Activated T-cell treated with anti-CD3 and anti-CD28 coated beads, Interleukin-2, amount 50 U/mL, for 48 hours (primary cell): ENCODE measurements around the gene HBE1.
"Not testable (repeated sequence)": the region's sequence is repeated elsewhere in the genome, so short reads cannot be mapped to it uniquely, and the experiment has no call there.

ENCODE experiments used
- DNase-seq, 2 experiments: peaks; one replicate each; pipeline ENCODE4 v3.0.0-alpha.2; 2020

The HBE1 gene

DNA sequence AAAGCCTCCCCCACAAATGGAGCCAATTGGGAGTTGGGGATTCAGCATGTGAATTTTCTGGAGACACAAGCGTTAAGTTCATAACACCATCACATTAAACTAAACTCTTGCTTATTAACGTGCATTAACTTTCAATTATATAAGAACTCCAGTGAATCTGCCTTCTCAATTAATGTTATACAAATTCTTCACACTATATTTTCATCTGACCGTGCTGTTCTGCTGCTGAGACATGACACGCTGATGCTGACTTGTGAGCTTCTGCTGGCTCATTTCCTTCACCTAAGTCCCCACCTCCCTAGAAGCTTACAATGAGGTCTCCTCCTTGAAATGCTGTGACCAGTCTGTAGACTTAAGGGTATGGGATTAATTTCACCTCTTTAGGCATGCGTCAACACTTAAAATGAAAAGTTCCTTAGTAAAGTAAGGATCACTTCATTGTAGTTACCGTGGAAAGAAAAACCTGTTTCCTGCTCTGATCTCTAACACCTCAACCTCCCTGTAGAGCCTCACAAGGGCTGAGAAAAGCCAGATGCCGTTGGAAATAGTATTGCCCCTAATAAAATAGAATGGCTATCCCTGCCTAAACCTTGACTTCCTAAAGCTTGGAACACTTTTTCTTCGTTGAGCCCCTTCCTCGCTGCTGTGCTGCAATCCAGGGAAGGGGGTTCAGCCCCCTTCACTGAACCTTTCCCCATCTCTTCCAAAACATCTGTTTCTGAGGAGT, 17.4 kb downstream of the HBE1 start:
- no peak for DNase-seq

DNA sequence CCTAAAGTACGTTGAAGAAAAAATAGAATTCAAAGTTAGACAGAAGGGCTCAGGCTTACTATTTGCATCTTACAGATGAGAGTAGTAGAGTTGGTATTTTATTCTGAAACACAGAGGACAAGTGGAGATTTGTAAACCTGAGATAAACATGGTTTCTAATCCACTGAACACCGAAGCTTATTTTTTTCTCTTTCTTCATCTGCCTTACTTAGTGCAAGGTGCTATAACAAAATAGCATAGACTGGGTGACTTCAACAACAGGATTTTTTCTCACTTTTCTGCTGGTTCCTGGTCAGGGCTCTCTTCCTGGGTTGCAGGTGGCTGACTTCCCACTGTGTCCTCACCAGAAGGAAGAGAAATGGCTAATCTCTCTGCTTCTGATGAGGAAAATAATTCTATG, 18.0 kb downstream of the HBE1 start:
- no peak for DNase-seq

DNA sequence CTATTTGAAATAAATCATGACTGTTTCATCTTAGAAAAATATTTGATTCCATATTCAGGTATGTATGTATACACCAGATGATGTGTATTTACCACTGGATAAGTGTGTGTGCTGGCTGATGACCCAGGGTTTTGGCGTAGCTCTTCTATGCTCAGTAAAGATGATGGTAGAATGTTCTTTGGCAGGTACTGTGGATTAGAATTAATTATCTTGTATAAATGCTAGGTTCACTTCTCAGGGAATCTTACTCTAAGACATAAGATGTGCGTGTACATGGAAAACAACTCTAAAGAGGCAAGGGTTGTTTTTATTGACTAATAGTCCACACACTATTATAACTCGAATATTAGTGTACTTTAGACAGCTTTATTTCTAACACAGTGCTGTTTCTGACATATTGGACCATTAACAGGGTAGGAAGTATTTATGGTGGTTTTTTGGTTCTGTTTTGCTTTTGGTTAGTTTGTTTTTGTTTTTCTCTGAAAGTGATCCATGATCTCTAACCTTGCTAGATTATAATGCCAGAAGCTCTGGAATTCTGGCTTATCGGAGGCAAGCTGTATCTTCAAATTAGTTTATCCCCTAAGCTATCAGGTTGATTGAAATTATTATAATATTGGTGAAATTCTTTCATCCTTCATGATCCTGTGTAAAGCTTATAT, 19.1 kb downstream of the HBE1 start:
- DNase-seq, result no peak

DNA sequence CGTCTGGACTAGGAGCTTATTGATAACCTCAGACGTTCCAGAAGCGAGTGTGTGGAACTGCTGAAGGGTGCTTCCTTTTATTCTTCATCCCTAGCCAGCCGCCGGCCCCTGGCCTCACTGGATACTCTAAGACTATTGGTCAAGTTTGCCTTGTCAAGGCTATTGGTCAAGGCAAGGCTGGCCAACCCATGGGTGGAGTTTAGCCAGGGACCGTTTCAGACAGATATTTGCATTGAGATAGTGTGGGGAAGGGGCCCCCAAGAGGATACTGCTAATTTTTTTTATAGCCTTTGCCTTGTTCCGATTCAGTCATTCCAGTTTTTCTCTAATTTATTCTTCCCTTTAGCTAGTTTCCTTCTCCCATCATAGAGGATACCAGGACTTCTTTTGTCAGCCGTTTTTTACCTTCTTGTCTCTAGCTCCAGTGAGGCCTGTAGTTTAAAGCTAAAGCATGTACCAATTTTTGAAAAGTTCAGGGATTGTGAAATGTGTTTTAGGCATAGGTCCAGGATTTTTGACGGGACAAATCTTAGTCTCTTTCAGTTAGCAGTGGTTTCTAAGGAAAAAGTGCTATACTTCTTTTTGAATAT, 19.8 kb downstream of the HBE1 start, which contains the start of gene HBG1:
HBG1 (minus strand) TSS at position 51 of the 590 bp plus-strand sequence. CDS start 53 bp downstream, outside the sequence.
- DNase-seq, result not testable (repeated sequence)

DNA sequence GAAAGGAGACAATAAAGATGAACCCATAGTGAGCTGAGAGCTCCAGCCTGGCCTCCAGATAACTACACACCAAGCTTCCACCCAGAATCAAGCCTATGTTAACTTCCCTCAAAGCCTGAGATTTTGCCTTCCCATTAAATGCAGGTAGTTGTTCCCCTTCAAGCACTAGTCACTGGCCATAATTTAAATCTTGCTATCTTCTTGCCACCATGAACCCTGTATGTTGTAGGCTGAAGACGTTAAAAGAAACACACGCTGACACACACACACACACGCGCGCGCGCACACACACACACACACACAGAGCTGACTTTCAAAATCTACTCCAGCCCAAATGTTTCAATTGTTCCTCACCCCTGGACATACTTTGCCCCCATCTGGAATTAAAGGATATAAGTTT, 21.2 kb downstream of the HBE1 start:
- DNase-seq, result not testable (repeated sequence)

DNA sequence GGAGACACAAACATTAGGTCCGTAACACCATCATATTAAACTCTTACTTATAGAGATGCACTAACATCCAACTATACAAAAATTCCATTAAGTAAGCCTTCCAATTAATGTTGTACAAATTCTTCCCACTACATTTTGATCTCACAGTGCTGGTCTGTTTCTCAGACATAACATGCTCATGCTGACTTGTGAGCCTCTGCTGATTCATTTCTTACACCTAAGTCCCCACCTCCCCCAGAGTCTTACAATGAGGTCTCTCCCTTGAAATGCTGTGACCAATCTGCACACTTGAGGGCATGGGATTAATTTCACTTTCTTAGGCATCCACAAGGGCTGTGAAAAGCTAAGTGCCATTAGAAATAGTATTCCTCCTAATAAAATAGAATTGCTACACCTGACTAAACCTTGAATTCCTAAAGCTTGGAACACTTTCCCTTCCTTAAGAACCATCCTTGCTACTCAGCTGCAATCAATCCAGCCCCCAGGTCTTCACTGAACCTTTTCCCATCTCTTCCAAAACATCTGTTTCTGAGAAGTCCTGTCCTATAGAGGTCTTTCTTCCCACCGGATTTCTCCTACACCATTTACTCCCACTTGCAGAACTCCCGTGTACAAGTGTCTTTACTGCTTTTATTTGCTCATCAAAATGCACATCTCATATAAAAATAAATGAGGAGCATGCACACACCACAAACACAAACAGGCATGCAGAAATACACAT, 22.1 kb downstream of the HBE1 start:
- no peak for DNase-seq

DNA sequence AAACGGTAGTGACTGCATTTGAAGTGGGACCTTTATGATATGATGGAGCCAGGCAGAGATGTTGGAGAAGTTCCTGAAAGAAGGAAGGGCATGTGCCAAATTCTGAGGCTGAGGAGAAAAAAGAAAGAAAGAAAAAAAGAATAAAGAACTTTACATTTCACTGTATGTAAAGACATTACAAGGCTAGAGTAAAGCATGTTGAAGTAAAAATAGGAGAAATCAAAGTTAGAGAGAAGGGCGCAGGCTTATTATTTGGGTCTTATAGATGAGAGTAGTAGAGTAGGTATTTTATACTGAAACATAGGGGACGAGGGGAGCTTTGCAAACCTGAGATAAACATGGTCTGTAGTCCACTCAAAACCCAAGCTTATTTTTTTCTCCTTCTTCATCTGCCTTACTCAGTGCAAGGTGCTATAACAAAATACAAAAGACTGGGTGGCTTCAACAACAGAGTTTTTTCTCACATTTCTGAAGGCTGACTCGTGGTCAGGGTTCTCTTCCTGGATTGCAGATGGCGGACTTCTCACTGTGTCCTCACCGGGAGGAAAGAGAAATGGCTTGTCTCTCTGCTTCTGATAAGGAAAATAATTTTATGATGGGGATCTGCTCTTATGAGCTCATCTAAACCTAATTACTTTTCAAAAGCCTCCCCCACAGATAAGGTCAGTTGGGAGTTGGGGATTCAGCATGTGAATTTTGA, 22.8 kb downstream of the HBE1 start:
- DNase-seq, result no peak

DNA sequence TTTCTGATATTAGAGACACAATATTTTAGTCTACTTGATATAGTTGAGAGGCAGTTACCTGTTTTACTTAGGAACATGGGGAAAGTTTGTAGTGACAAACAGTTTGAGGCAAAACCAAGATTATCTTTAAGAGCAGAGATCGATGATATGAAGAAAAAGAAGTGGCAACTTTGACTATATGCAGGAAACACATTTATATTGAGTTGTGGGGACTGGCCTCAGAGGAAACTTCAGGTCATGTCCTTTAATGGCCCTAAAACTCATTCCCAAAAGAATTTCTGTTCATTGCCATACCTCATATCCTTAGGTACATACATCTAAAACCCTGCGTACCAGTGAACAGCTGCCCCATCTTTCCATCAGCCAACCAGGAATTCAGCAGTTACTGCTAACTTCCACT, 24.6 kb downstream of the HBE1 start:
- no peak for DNase-seq

DNA sequence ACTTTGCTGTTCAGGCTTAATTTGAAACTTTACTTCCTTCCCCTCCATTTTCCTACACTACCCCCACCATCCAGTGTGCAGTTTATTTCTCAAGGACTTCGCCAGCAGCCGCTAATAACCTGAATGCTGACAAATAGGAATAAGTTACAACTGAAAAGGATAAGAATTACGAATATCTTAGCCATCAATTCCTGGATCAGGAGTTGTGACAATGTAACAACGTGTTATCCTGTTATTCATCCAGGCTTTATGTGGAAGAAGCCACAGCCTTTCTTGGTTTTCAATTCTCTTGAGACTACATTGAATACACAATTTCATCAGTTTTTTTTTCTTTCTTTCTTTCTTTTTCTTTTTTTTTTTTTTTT, 25.9 kb downstream of the HBE1 start:
- no peak for DNase-seq

DNA sequence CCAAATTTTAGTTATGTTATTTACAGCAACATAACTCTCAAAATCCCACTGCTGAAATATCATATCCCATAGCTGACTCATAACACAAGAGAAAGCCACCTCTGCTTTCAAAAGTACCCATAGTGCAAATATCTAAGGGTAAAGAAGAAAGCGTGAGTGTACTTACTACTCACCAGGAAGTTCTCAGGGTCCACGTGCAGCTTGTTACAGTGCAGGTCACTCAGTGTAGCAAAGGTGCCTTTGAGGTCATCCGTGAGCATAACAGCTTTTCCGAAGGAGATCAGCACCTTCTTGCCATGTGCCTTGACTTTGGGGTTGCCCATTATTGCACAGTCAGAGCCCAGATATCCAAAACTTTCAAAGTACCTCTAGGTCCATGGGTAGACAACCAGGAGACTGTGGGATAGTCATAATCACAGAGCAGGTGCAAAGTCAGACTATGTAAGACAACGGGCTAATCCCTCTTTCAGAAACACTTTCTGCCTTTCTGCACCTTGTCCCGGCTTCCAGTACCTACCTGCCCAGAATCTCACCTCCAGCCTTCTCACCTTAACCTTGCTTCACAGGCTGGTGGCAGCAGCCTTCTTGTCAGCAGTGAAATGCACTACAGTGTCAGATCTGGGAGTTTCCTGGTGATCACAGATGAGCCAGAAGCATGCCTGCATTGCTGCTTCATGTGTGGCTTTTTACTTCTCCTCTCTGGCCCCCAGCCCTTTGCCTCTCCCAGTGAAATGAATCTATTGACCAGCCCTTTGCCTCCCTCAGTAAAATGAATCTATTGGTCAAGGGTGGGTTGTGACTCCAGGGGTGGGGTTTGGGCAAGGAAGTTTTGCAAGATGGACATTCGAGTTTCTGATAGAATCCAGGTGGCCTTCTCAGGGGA, 26.6 kb downstream of the HBE1 start:
- no peak for DNase-seq

DNA sequence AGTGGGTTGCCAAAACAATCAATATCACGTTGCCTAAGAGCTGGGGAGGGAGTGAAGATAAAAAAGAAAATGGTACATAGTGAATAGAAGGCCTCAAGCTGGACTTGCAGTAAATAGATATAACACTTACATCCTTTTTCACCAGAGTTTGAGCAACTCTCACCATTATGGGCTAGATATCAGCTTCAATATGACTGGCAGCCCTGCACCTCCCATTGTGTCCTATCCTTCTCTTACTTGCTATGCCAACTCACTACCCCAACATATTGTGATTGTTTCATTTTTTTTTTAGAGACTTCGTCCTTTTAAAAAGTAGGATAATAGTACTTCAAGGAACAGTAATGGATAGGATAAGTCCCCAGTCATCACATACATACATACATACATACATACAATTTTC, 27.5 kb downstream of the HBE1 start:
- DNase-seq, result no peak

DNA sequence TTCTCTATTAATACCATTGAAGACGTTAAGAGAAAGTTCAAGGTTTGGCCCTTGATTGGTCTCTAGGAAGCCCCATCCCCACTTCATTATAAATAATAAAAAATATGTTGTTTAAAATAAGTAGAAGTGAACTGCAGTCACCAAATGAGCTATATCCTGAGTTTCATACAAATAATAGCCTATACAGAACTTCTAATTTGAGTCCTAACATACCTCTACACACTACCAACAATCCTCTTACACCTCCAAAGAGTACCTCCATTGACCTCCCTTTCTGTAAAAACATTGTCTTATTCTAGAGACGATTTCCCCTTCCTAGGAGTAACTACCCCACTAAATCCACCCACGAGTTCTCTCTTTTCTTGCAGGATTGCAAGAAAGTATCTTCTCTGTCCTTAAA, 28.3 kb downstream of the HBE1 start:
- no peak for DNase-seq

DNA sequence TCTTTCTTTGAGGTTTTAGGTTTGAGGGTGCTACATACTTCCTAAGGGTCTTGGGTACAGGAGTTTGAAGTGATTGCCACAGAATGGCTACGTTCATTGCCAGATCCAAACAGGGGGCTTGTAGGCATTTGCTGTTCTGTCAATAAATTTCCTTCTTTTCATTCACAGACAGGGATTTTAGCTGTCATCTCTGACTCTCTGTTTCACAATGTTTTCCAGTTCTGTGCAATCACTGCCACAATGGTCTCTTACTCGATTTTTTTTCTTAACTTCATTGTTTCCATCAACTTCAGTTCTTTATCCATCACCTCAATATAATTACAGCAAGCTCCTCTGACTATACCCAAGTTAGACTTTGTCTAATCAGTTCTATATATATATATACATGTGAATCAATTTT, 29.3 kb downstream of the HBE1 start:
- DNase-seq, result no peak

DNA sequence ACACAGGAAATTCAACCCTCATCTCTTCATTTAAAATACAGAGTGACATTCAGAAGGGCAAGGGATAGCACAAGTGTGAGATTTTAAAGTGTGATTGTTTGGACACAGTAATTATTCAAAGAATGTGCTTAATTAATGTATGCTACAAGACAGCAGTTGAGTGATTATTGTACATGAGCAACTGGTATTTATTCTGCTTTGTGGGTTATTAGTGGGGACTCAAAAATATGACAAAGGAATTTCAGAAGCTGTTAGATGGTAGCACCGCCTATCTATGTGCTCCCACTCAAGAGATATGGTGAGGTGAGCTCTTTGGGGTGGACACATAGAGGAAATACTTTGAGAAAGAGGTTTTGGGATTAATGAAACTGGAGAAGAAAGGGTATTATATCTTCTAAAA, 29.7 kb downstream of the HBE1 start:
- DNase-seq, result no peak

DNA sequence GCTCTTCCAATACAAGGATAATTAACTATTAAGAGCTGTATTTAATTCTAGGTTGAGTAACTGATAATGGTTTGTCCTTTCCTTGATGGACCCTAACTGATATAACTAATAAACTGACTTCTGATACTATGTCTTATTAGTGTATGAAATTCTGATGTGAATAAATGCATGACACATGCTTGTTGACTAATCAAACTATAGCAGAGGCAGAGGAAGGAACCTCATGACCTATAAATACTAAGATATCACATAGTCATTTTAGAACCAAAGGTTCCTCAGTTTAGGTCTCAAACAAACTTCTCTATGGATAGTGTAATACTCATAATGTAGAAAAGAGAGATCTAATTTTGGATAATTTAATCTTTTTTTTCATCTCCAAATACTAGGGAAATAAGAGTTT, 30.7 kb downstream of the HBE1 start:
- DNase-seq, result no peak

DNA sequence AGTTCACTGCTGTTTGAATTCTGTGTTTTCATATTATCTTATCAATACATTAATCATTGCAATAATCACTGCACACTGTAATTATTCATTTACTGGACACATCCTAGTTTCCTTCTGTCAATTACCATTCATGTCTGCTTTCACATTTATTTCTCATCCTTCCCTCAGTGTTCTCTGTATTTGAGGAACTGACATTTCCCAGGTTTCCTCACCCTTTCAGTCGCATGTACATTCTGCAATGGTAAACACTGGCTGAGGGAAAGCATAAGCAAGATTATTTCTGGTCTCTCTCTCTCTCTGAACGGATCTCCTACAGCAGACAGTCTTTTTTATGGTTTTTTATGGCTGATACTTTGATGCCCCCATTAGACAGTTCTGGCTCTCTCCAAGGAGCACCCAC, 31.3 kb downstream of the HBE1 start:
- no peak for DNase-seq

DNA sequence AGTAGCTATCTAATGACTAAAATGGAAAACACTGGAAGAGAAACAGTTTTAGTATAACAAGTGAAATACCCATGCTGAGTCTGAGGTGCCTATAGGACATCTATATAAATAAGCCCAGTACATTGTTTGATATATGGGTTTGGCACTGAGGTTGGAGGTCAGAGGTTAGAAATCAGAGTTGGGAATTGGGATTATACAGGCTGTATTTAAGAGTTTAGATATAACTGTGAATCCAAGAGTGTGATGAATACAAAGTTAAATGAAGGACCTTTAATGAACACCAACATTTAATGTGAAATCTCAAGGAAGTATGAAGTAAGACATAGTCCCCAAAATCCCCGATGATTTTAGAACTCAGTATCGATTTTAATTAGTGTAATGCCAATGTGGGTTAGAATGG, 32.3 kb downstream of the HBE1 start:
- no peak for DNase-seq

DNA sequence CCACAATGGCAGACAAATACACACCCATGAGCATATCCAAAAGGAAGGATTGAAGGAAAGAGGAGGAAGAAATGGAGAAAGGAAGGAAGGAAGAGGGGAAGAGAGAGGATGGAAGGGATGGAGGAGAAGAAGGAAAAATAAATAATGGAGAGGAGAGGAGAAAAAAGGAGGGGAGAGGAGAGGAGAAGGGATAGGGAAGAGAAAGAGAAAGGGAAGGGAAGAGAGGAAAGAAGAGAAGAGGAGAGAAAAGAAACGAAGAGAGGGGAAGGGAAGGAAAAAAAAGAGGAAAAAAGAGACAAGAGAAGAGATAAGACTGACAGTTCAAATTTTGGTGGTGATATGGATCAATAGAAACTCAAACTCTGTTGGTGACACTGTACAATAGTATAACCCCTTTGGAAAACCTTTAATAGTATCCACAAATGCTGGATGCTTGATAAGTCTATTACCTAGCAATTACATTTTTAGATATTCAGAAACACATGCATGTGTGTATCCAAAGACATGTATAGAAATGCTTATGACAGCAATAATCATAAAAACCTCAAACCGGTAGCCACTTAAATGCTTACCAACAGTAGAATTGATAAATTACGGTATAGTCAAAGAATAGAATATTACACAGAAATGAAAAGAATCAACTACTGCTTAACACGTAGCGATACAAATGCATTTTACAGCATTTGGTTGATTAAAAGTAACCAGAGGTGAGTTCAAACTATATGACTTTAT, 34.2 kb downstream of the HBE1 start:
- no peak for DNase-seq

DNA sequence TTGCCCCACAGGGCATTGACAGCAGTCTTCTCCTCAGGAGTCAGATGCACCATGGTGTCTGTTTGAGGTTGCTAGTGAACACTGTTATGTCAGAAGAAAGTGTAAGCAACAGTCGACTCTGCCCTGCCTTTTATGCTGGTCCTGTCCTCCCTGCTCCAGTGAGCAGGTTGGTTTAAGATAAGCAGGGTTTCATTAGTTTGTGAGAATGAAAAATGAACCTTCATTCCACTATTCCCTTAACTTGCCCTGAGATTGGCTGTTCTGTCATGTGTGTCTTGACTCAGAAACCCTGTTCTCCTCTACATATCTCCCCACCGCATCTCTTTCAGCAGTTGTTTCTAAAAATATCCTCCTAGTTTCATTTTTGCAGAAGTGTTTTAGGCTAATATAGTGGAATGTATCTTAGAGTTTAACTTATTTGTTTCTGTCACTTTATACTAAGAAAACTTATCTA, 35.3 kb downstream of the HBE1 start, which contains the start of gene HBD:
HBD (minus strand) TSS at position 103 of the 454 bp plus-strand sequence; CDS start at position 53, 50 bp downstream.
- DNase-seq, result no peak

DNA sequence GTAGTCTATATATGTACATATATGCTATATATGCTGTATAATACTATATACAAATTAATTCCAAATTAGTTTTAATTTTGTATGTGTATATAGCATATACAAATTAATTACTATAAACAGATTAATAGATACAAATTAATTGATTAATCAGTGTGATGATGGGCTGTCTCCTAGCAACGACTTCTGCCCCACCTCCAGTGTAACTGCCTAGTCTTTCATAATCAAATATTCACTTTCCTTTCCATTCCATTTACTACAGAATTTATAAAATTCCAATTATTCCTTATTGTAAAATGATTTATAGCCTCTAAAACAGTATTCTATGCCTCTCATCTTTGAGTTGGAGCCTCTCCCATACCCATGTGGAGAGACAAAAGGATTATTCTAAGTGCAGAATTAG, 36.4 kb downstream of the HBE1 start:
- no peak for DNase-seq

DNA sequence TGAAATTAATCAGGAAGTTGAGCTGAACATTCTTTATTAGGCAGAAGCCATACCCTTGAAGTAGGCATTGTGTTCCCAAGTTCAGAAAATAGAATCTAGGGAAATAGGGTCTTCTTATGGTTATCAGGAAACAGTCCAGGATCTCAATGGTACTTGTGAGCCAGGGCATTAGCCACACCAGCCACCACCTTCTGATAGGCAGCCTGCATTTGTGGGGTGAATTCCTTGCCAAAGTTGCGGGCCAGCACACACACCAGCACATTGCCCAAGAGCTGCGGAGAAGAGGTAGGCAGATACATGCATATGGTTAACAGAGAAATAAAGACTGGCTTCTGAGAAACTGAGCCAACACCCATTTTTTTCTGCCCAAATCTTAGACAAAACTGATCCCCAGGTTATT, 36.9 kb downstream of the HBE1 start:
- DNase-seq, result no peak
